NCI-H1048 (cell line): ENCODE data around the gene COG7.
"Not testable (repeated sequence)": the region's sequence is repeated elsewhere in the genome, so short reads cannot be mapped to it uniquely, and the experiment has no call there.

Experiments
- DNase-seq: peaks from one replicate; lab custom pipeline; 2025; lab: John Stamatoyannopoulos, UW

Gene COG7

GRCh38 chr16:23452572-23453337 is at the start of gene COG7:
Gene COG7, minus strand, starts transcription at chr16:23453189. Its CDS starts 195 bp downstream, at chr16:23452994.
- DNase-seq: peak; percentile 29

GRCh38 chr16:23502466-23502865 is 49.5 kb upstream of the COG7 start:
- DNase-seq: no peak

GRCh38 chr16:23501291-23501690 is 48.3 kb upstream of the COG7 start:
- DNase-seq: no peak

GRCh38 chr16:23500862-23501225 is 47.9 kb upstream of the COG7 start:
- DNase-seq: no peak

GRCh38 chr16:23500212-23500861 is 47.3 kb upstream of the COG7 start:
- DNase-seq: no peak

- DNase-seq: no peak
These were observed 46.8 kb upstream of the COG7 start for GRCh38 chr16:23499801-23500200.

- no peak for DNase-seq
These were observed 45.9 kb upstream of the COG7 start for GRCh38 chr16:23498863-23499262.

- DNase-seq: no peak
These were observed 44.5 kb upstream of the COG7 start for GRCh38 chr16:23497543-23497868.

GRCh38 chr16:23496821-23497542 is 44.0 kb upstream of the COG7 start:
- no peak for DNase-seq

- DNase-seq: no peak
These were observed 42.7 kb upstream of the COG7 start for GRCh38 chr16:23495671-23496070.

- DNase-seq: no peak
These were observed 41.2 kb upstream of the COG7 start for GRCh38 chr16:23494188-23494587.

- no peak for DNase-seq
These were observed 38.8 kb upstream of the COG7 start for GRCh38 chr16:23491490-23492391.

- DNase-seq: no peak
These were observed 33.5 kb upstream of the COG7 start for GRCh38 chr16:23486480-23486879.

- no peak for DNase-seq
These were observed 32.9 kb upstream of the COG7 start for GRCh38 chr16:23485841-23486240.

GRCh38 chr16:23485257-23485614 is 32.2 kb upstream of the COG7 start:
- DNase-seq: no peak

GRCh38 chr16:23484510-23485256 is 31.7 kb upstream of the COG7 start:
- DNase-seq: no peak

- DNase-seq: not testable (repeated sequence)
These were observed 30.5 kb upstream of the COG7 start for GRCh38 chr16:23483492-23483891.

- DNase-seq: no peak
These were observed 29.8 kb upstream of the COG7 start for GRCh38 chr16:23482778-23483177.

GRCh38 chr16:23480257-23480656 is 27.3 kb upstream of the COG7 start:
- no peak for DNase-seq

GRCh38 chr16:23479138-23479537 is 26.1 kb upstream of the COG7 start:
- DNase-seq: no peak

GRCh38 chr16:23478566-23478965 is 25.6 kb upstream of the COG7 start:
- no peak for DNase-seq

GRCh38 chr16:23476289-23476688 is 23.3 kb upstream of the COG7 start:
- DNase-seq: no peak
